NCI-H1694 (cell line): Measurements from ENCODE around the gene TPK1.

Experiments
- DNase-seq: peaks from one replicate; lab custom pipeline; 2025; lab: John Stamatoyannopoulos, UW

The TPK1 gene

GRCh38 chr7:144407266-144407931, 428.5 kb downstream of the TPK1 start:
- no peak for DNase-seq

- DNase-seq = no peak
These were observed 430.9 kb downstream of the TPK1 start for GRCh38 chr7:144404946-144405345.

GRCh38 chr7:144403649-144404061, 432.2 kb downstream of the TPK1 start, which contains the start of gene NOBOX:
TSS of gene NOBOX (minus strand) at chr7:144403693.
- no peak for DNase-seq

- no peak for DNase-seq
These were observed 432.8 kb downstream of the TPK1 start for GRCh38 chr7:144403102-144403501.
